ENCODE data around the gene FLNB.

FLNB gene

GRCh38 chr3:58077596-58078285 lies 69.5 kb downstream of the FLNB start:
- Histone ChIP-seq H3K9me3 (ENCODE audit: low read length) (no peaks in the 10 kb centered on the region), H3K9ac (ENCODE audit: low read length) (no peak overlapping the region), H3K27ac (ENCODE audit: low read depth, low read length) (no peak overlapping the region), H3K4me1 (ENCODE audit: insufficient read depth, low read length) (peaks cover 37% of the 10 kb centered on the region), H3K4me3 (ENCODE audit: low read depth in 1 of 2, low read length in 2 of 2) (no peak overlapping the region), H3K36me3 (ENCODE audit: insufficient read depth, low read length) (peaks cover 39% of the 10 kb centered on the region), H3K27me3 (ENCODE audit: control insufficient read depth in 1 of 2, insufficient read depth in 2 of 2, low read length in 2 of 2) (no peaks in the 10 kb centered on the region)

DNA sequence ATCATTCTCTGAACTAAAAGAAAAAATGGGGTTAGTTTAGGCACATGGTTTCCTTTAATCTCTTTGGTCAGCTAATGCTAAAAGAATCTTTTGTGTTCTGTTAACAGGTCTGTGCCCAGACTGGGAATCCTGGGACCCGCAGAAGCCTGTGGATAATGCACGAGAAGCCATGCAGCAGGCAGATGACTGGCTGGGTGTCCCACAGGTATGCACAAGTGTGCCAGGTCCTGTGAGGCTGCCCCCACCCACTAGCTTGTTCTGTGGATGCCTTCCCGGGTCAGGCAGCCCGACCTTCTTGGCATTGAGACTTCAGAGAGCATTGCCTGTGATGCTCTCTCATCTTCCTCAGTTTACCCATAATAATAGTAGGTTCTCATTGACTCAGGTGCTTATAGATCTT lies 70.4 kb downstream of the FLNB start:
- H3K27me3 ChIP-seq (ENCODE audit: control insufficient read depth in 1 of 2, insufficient read depth in 2 of 2, low read length in 2 of 2), result no peaks in the 10 kb centered on the region
- peaks cover 41% of the 10 kb centered on the region for H3K36me3 ChIP-seq (ENCODE audit: insufficient read depth, low read length)
- H3K4me3 ChIP-seq (ENCODE audit: low read depth in 1 of 2, low read length in 2 of 2), result no peak overlapping the region
- no peak overlapping the region for H3K9ac ChIP-seq (ENCODE audit: low read length)
- peaks cover 29% of the 10 kb centered on the region for H3K4me1 ChIP-seq (ENCODE audit: insufficient read depth, low read length)
- H3K27ac ChIP-seq (ENCODE audit: low read depth, low read length), result no peak overlapping the region
- H3K9me3 ChIP-seq (ENCODE audit: low read length), result no peaks in the 10 kb centered on the region

DNA sequence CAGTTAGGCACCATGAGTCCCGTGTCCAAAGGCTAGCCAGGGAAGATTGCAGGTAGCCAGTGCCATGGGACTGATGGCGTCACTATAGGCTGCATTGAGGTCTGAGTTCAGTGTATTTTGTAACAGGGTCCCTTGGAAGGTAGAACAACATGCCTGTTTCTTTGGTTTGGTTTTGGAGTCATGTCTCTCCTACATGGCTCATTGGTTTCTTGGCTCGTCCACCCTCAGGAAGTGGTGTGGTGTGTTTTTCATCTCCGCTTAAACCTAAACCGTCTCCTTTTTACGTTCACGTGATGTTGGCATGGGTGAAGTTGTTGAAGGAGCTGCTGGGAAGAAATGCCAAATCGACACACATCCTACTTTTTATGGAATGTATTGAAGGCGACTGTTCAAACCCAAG lies 71.6 kb downstream of the FLNB start:
- Histone ChIP-seq H3K36me3 (ENCODE audit: insufficient read depth, low read length) (peaks cover 41% of the 10 kb centered on the region), H3K4me1 (ENCODE audit: insufficient read depth, low read length) (peaks cover 18% of the 10 kb centered on the region), H3K9me3 (ENCODE audit: low read length) (no peaks in the 10 kb centered on the region), H3K27ac (ENCODE audit: low read depth, low read length) (no peak overlapping the region), H3K9ac (ENCODE audit: low read length) (no peak overlapping the region), H3K27me3 (ENCODE audit: control insufficient read depth in 1 of 2, insufficient read depth in 2 of 2, low read length in 2 of 2) (no peaks in the 10 kb centered on the region), H3K4me3 (ENCODE audit: low read depth in 1 of 2, low read length in 2 of 2) (no peak overlapping the region)

DNA sequence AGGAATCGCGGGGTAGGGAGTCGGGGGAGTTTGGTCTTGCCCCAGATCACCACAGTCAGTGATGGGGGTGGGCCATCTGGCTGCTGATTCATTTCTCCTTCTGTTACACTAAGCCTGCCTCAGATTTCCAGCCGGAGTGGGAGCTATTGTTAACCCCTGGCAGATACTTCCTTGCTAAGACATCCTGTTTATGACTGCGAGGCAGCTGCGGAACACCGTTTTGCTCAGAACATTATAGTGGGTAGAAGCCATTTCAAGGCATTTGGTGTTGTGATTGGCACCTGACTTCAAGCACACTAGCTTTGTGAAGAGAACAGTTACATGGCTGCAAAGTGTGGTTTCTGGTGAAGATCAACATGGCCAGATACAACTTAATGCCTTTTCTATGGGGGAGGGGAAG lies 73.8 kb downstream of the FLNB start:
- Histone ChIP-seq H3K9me3 (ENCODE audit: low read length) (no peaks in the 10 kb centered on the region), H3K27ac (ENCODE audit: low read depth, low read length) (no peak overlapping the region), H3K36me3 (ENCODE audit: insufficient read depth, low read length) (peaks cover 40% of the 10 kb centered on the region), H3K4me3 (ENCODE audit: low read depth in 1 of 2, low read length in 2 of 2) (no peak overlapping the region), H3K9ac (ENCODE audit: low read length) (no peak overlapping the region), H3K4me1 (ENCODE audit: insufficient read depth, low read length) (peaks cover 9% of the 10 kb centered on the region), H3K27me3 (ENCODE audit: control insufficient read depth in 1 of 2, insufficient read depth in 2 of 2, low read length in 2 of 2) (no peaks in the 10 kb centered on the region)

GRCh38 chr3:58084166-58084565 lies 75.9 kb downstream of the FLNB start:
- Histone ChIP-seq H3K27ac (ENCODE audit: low read depth, low read length) (no peak overlapping the region), H3K9me3 (ENCODE audit: low read length) (no peaks in the 10 kb centered on the region), H3K36me3 (ENCODE audit: insufficient read depth, low read length) (peaks cover 32% of the 10 kb centered on the region), H3K9ac (ENCODE audit: low read length) (no peak overlapping the region), H3K4me3 (ENCODE audit: low read depth in 1 of 2, low read length in 2 of 2) (no peak overlapping the region), H3K4me1 (ENCODE audit: insufficient read depth, low read length) (peaks cover 9% of the 10 kb centered on the region), H3K27me3 (ENCODE audit: control insufficient read depth in 1 of 2, insufficient read depth in 2 of 2, low read length in 2 of 2) (no peaks in the 10 kb centered on the region)

DNA sequence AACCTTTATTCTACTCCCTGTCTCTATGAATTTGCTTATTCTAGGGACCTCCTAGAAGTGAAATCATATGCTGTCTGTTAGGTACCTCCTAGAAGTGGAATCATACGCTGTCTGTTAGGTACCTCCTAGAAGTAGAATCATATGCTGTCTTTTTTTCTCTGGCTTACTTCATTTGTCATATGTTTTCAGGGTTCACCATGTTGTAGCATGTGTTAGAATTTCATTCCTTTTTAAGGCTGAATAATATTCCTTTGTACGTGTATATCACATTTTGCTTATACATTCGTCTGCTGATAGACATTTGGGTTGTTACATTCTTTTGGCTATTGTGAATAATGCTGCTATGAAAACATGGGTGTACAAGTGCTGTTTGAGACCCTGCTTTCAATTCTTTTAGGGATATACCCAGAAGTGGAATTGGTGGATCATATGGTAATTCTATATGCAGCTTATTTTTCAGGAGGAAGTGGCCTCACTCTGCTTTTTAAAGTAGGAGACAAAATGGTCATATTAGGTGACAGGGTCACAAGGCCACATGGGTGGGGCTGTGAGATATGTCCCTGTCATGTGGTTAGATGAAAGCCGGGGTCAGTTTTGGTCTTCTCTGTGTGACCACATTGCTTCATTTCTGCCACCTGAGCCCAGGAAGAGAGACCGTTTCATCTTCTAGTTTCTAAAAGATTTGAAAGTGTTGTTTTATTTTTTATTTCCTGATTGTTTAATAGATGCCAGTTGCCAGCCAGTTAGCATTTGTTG lies 76.7 kb downstream of the FLNB start:
- Histone ChIP-seq H3K9me3 (ENCODE audit: low read length) (no peaks in the 10 kb centered on the region), H3K27me3 (ENCODE audit: control insufficient read depth in 1 of 2, insufficient read depth in 2 of 2, low read length in 2 of 2) (no peaks in the 10 kb centered on the region), H3K9ac (ENCODE audit: low read length) (no peak overlapping the region), H3K36me3 (ENCODE audit: insufficient read depth, low read length) (peaks cover 31% of the 10 kb centered on the region), H3K27ac (ENCODE audit: low read depth, low read length) (no peak overlapping the region), H3K4me3 (ENCODE audit: low read depth in 1 of 2, low read length in 2 of 2) (no peak overlapping the region), H3K4me1 (ENCODE audit: insufficient read depth, low read length) (peaks cover 9% of the 10 kb centered on the region)

- Histone ChIP-seq H3K27me3 (ENCODE audit: control insufficient read depth in 1 of 2, insufficient read depth in 2 of 2, low read length in 2 of 2) (no peaks in the 10 kb centered on the region), H3K36me3 (ENCODE audit: insufficient read depth, low read length) (peaks cover 27% of the 10 kb centered on the region), H3K9ac (ENCODE audit: low read length) (no peak overlapping the region), H3K4me1 (ENCODE audit: insufficient read depth, low read length) (peaks cover 9% of the 10 kb centered on the region), H3K9me3 (ENCODE audit: low read length) (no peaks in the 10 kb centered on the region), H3K4me3 (ENCODE audit: low read depth in 1 of 2, low read length in 2 of 2) (no peak overlapping the region), H3K27ac (ENCODE audit: low read depth, low read length) (no peak overlapping the region)
These were observed 77.4 kb downstream of the FLNB start for GRCh38 chr3:58085616-58086015.

- Histone ChIP-seq H3K4me1 (ENCODE audit: insufficient read depth, low read length) (no peaks in the 10 kb centered on the region), H3K27ac (ENCODE audit: low read depth, low read length) (no peak overlapping the region), H3K9ac (ENCODE audit: low read length) (no peak overlapping the region), H3K36me3 (ENCODE audit: insufficient read depth, low read length) (peaks cover 18% of the 10 kb centered on the region), H3K27me3 (ENCODE audit: control insufficient read depth in 1 of 2, insufficient read depth in 2 of 2, low read length in 2 of 2) (no peaks in the 10 kb centered on the region), H3K4me3 (ENCODE audit: low read depth in 1 of 2, low read length in 2 of 2) (no peak overlapping the region), H3K9me3 (ENCODE audit: low read length) (no peaks in the 10 kb centered on the region)
These were observed 80.3 kb downstream of the FLNB start for GRCh38 chr3:58088501-58088900.

DNA sequence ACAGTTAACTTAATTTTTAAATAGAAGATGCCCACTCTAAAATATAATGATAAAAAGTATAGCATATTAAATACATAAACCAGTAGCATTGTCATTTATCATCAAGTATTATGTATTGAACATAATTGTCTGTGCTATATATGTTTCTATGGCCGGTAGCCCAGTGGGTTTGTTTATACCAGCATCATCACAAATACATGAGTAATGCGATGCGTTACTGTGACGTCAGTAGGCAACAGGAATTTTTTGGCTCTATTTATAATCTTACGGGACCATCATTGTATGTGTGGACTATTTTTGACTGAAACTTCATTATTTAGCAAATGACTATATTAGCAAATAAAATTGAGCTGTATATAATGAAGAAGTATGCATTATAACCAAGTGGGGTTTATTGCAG lies 82.1 kb downstream of the FLNB start:
- Histone ChIP-seq H3K27me3 (ENCODE audit: control insufficient read depth in 1 of 2, insufficient read depth in 2 of 2, low read length in 2 of 2) (no peaks in the 10 kb centered on the region), H3K4me1 (ENCODE audit: insufficient read depth, low read length) (no peaks in the 10 kb centered on the region), H3K9me3 (ENCODE audit: low read length) (no peaks in the 10 kb centered on the region), H3K36me3 (ENCODE audit: insufficient read depth, low read length) (peaks cover 20% of the 10 kb centered on the region), H3K27ac (ENCODE audit: low read depth, low read length) (no peak overlapping the region), H3K9ac (ENCODE audit: low read length) (no peak overlapping the region), H3K4me3 (ENCODE audit: low read depth in 1 of 2, low read length in 2 of 2) (no peak overlapping the region)

GRCh38 chr3:58092521-58092920 lies 84.3 kb downstream of the FLNB start:
- Histone ChIP-seq H3K4me1 (ENCODE audit: insufficient read depth, low read length) (peaks cover 3% of the 10 kb centered on the region), H3K27me3 (ENCODE audit: control insufficient read depth in 1 of 2, insufficient read depth in 2 of 2, low read length in 2 of 2) (no peaks in the 10 kb centered on the region), H3K9ac (ENCODE audit: low read length) (no peak overlapping the region), H3K9me3 (ENCODE audit: low read length) (no peaks in the 10 kb centered on the region), H3K27ac (ENCODE audit: low read depth, low read length) (no peak overlapping the region), H3K4me3 (ENCODE audit: low read depth in 1 of 2, low read length in 2 of 2) (no peak overlapping the region), H3K36me3 (ENCODE audit: insufficient read depth, low read length) (peaks cover 41% of the 10 kb centered on the region)

DNA sequence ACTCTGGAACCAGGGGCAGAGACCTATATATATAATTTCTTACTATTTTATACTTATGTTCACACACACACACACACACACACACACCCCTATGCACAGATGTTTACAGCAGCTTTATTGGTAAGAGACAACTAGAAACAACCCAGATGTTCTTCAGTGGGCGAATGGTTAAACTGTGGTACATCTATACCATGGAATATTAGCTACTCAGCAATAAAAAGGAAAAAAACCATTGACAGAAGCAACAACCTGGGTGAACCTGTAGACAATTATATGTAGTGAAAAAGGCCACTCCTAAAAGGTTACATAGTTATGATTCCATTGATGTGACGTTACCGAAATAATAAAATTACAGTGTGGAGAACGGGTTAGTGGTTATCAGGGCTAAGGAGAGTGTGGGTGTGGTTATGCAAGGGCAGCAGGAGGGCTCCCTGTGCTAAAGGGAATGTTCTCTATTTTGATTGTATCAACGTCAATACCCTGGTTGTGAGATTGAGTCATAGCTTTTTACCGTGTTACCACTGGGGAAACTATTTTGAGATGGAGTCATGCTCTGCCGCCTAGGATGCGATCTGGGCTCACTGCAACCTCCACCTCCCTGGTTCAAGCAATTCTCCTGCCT lies 85.5 kb downstream of the FLNB start:
- Histone ChIP-seq H3K36me3 (ENCODE audit: insufficient read depth, low read length) (peaks cover 45% of the 10 kb centered on the region), H3K9ac (ENCODE audit: low read length) (no peak overlapping the region), H3K27ac (ENCODE audit: low read depth, low read length) (no peak overlapping the region), H3K27me3 (ENCODE audit: control insufficient read depth in 1 of 2, insufficient read depth in 2 of 2, low read length in 2 of 2) (no peaks in the 10 kb centered on the region), H3K4me3 (ENCODE audit: low read depth in 1 of 2, low read length in 2 of 2) (no peak overlapping the region), H3K4me1 (ENCODE audit: insufficient read depth, low read length) (peaks cover 3% of the 10 kb centered on the region), H3K9me3 (ENCODE audit: low read length) (no peaks in the 10 kb centered on the region)
